22Rv1 (cell line): ENCODE data around the gene TCEA3.

Experiments used
- CTCF ChIP-seq: fragments of 450-650 bp; IDR thresholded peaks from 2 replicates; pipeline ENCODE4 v1.5.1; 2017; ENCODE audit warnings: mild to moderate bottlenecking
- ZFX ChIP-seq: fragments of 450-650 bp; IDR thresholded peaks from 2 replicates; pipeline ENCODE4 v1.6.1; 2017; ENCODE audit warnings: antibody characterized with exemption, borderline replicate concordance

GRCh38 chr1:23421753-23422240 is 2.8 kb downstream of the TCEA3 start:
- no peak for TF ChIP-seq CTCF
- TF ChIP-seq ZFX, result no peak
